Pancreas (tissue), 10 donors: ENCODE results near the gene FSTL4. TPM values are rescaled to one million over a fixed set of nuclear protein-coding genes. Genes with fewer than 3 reads are reported as not detected.

Source experiments
- ATAC-seq, 4 donors: fragments of 200-7000 bp; cut with Tn5 transposase; one replicate each; pipeline versions ENCODE4 v1.8.0 to v1.9.1; 2020; ENCODE audit warnings: mild to moderate bottlenecking in 4 of 4, moderate library complexity in 4 of 4
- DNase-seq, 6 donors: peaks; one replicate each; pipeline ENCODE4 v3.0.0-alpha.2; 2020
- FAIRE-seq: peaks from 2 replicates; lab custom pipeline; 2012; peaks lifted over from hg19 to GRCh38; lab: Jason Lieb, UNC
- H3K27ac ChIP-seq, 4 donors: fragments of 200-600 bp; sonication (generic); 1 replicate in 3 of 4; 2 replicates in 1 of 4; pipeline versions ENCODE4 v1.5.0 to v1.8.0; 2020
- H3K27me3 ChIP-seq, 4 donors: fragments of 200-600 bp; one replicate each; pipeline ENCODE4 v1.8.0; 2021
- H3K36me3 ChIP-seq, 3 donors: fragments of 200-600 bp; sonication (generic) in 1 of 3; one replicate each; pipeline versions ENCODE4 v1.5.0 to v1.8.0; 2020 to 2021
- H3K4me1 ChIP-seq, 3 donors: fragments of 200-600 bp; one replicate each; pipeline ENCODE4 v1.8.0; 2021
- H3K4me3 ChIP-seq, 4 donors: fragments of 200-600 bp; sonication (generic) in 2 of 4; one replicate each; pipeline versions ENCODE4 v1.5.0 to v1.8.0; 2020 to 2021
- H3K9me3 ChIP-seq, 4 donors: fragments of 200-600 bp; one replicate each; pipeline ENCODE4 v1.8.0; 2021
- CTCF ChIP-seq, 4 donors: fragments of 200-600 bp; sonication (generic) in 3 of 4; IDR thresholded peaks; one replicate each; pipeline versions ENCODE4 v1.5.0 to v1.8.0; 2021; ENCODE audit warnings: antibody characterized with exemption in 4 of 4
- WGBS, 2 donors: extraction: QIAGEN DNeasy Blood & Tissue Kit; methylation state at CpG; one replicate each; pipeline ENCODE4 v1.1.7; 2013; 5-methylcytosine and 5-hydroxymethylcytosine counted together
- intact Hi-C, 3 donors: fragments of 100-400 bp; cut with DNase I; formaldehyde crosslinking; loops; one replicate each; pipeline versions ENCODE4 v1.11.1 to v1.14.2; 2022
- polyA plus RNA-seq, 2 donors: library from polyadenylated mRNA; stranded (reverse); fragments of 200-250 nt; gene quantifications; one replicate each; pipeline ENCODE4 v1.2.3, GENCODE V29; 2013
- total RNA-seq, 6 donors: library from RNA; stranded (reverse); fragmentation: NEBNext Ultra II Directional in 4 of 6; extraction: Animal tissue kit (Norgen Biotek cat#: 25700) in 4 of 6; gene quantifications; one replicate each; pipeline versions ENCODE4 v1.2.1 to v1.2.4, GENCODE V29; 2021 to 2023
- donor health status: healthy with polysubstance abuse.
- donor health status: DM: no; HTN: no; CAD: no; lungs with moderate emphysema.
- donor health status: DM: no; HTN: no; CAD: no.
- donor health status: control.
- donor health status: control.
- donor health status: Bipolar disorder and iron deficiency.
- donor health status: DM: yes; HTN: yes; CAD: no.
- donor health status: DM: no; HTN: no; CAD: no.
- donor health status: DM: no; HTN: no; CAD: no.
- donor health status: DM: yes; HTN: yes; CAD: no.

The FSTL4 gene
- total and polyA plus RNA-seq, 8 donors, result 0.68 to 2.4 (median 1.4) TPM

GRCh38 chr5:133332439-133333024 lies 279.8 kb downstream of the FSTL4 start:
- no peak for ATAC-seq
- DNase-seq, result no peak
- no peaks in the 10 kb centered on the region for H3K36me3 ChIP-seq
- TF ChIP-seq CTCF (IDR thresholded peaks at IDR 0.05), result no peak
- H3K4me3 ChIP-seq, result no peak overlapping the region
- no peak overlapping the region for H3K27ac ChIP-seq
- WGBS, 2 donors, result 76 to 90% methylated on average over 5 of the region's 5 CpGs
- no peaks in the 10 kb centered on the region for H3K9me3 ChIP-seq
- H3K4me1 ChIP-seq, result no peaks in the 10 kb centered on the region
- H3K27me3 ChIP-seq, result no peaks in the 10 kb centered on the region
- no peak for FAIRE-seq
- intact Hi-C loops, result no loop called here

GRCh38 chr5:133331941-133332340 lies 280.4 kb downstream of the FSTL4 start:
- no peak for TF ChIP-seq CTCF (IDR thresholded peaks at IDR 0.05)
- no peaks in the 10 kb centered on the region for H3K4me1 ChIP-seq

GRCh38 chr5:133330956-133331355 lies 281.4 kb downstream of the FSTL4 start:
- Histone ChIP-seq H3K27ac (no peak overlapping the region), H3K9me3 (no peaks in the 10 kb centered on the region), H3K4me3 (no peak overlapping the region), H3K36me3 (no peaks in the 10 kb centered on the region), H3K4me1 (no peaks in the 10 kb centered on the region), H3K27me3 (no peaks in the 10 kb centered on the region)
- intact Hi-C loops, result no loop called here
- ATAC-seq (no peak), DNase-seq (no peak), FAIRE-seq (no peak)
- WGBS, 2 donors, result 93 to 95% methylated on average over 5 of the region's 5 CpGs
- TF ChIP-seq CTCF (IDR thresholded peaks at IDR 0.05), result no peak

More at GRCh38 chr5:133331941-133332340, 280.4 kb downstream of the FSTL4 start:
- intact Hi-C loops, result no loop called here
- Histone ChIP-seq H3K27ac (no peak overlapping the region), H3K4me3 (no peak overlapping the region), H3K36me3 (no peaks in the 10 kb centered on the region), H3K27me3 (no peaks in the 10 kb centered on the region), H3K9me3 (no peaks in the 10 kb centered on the region)
- no peak for DNase-seq
- whole genome bisulfite sequencing, 2 donors, result 79% methylated on average over 12 of the region's 12 CpGs
- no peak for FAIRE-seq
- ATAC-seq, result no peak

GRCh38 chr5:133328800-133329199 lies 283.5 kb downstream of the FSTL4 start:
- Histone ChIP-seq H3K4me1 (no peaks in the 10 kb centered on the region), H3K27me3 (no peaks in the 10 kb centered on the region), H3K36me3 (no peaks in the 10 kb centered on the region), H3K27ac (no peak overlapping the region), H3K4me3 (no peak overlapping the region), H3K9me3 (no peaks in the 10 kb centered on the region)
- ATAC-seq, result no peak
- intact Hi-C loops, result no loop called here
- no peak for FAIRE-seq
- 87 to 92% methylated on average over 11 of the region's 11 CpGs for WGBS, 2 donors
- no peak for TF ChIP-seq CTCF (IDR thresholded peaks at IDR 0.05)
- DNase-seq, result no peak

- 81 to 82% methylated on average over 5 of the region's 5 CpGs for WGBS, 2 donors
- DNase-seq (no peak), ATAC-seq (no peak), FAIRE-seq (no peak)
- Histone ChIP-seq H3K27me3 (no peaks in the 10 kb centered on the region), H3K4me1 (no peaks in the 10 kb centered on the region), H3K4me3 (no peak overlapping the region), H3K9me3 (no peaks in the 10 kb centered on the region), H3K36me3 (no peaks in the 10 kb centered on the region), H3K27ac (no peak overlapping the region)
- intact Hi-C loops, result no loop called here
- no peak for TF ChIP-seq CTCF (IDR thresholded peaks at IDR 0.05)
These were observed 284.4 kb downstream of the FSTL4 start for GRCh38 chr5:133327946-133328401.
